ENCODE measurements around the gene SLC19A1.
"Not testable (repeated sequence)": the region's sequence is repeated elsewhere in the genome, so short reads cannot be mapped to it uniquely, and the experiment has no call there.

The SLC19A1 gene

GRCh38 chr21:45503226-45503625, 39.0 kb downstream of the SLC19A1 start:
- not testable (repeated sequence) for DNase-seq

- no peak for DNase-seq
Observed at GRCh38 chr21:45502600-45502999, 39.6 kb downstream of the SLC19A1 start.

GRCh38 chr21:45502006-45502345, 40.3 kb downstream of the SLC19A1 start:
- no peak for DNase-seq

- not testable (repeated sequence) for DNase-seq
Observed at GRCh38 chr21:45501081-45502005, 40.9 kb downstream of the SLC19A1 start.

GRCh38 chr21:45499970-45500577, 42.2 kb downstream of the SLC19A1 start:
- DNase-seq, result no peak

GRCh38 chr21:45499201-45499750, 43.0 kb downstream of the SLC19A1 start:
- no peak for DNase-seq

GRCh38 chr21:45498646-45499000, 43.6 kb downstream of the SLC19A1 start:
- no peak for DNase-seq

- no peak for DNase-seq
Observed at GRCh38 chr21:45497846-45498645, 44.2 kb downstream of the SLC19A1 start.

GRCh38 chr21:45496968-45497845, 45.0 kb downstream of the SLC19A1 start:
- DNase-seq, result no peak

- no peak for DNase-seq
Observed at GRCh38 chr21:45496151-45496967, 45.9 kb downstream of the SLC19A1 start.

GRCh38 chr21:45494851-45495680, 47.2 kb downstream of the SLC19A1 start:
- no peak for DNase-seq

GRCh38 chr21:45494135-45494850, 47.9 kb downstream of the SLC19A1 start:
- no peak for DNase-seq

GRCh38 chr21:45493401-45494001, 48.7 kb downstream of the SLC19A1 start:
- DNase-seq, result no peak

GRCh38 chr21:45492765-45493164, 49.5 kb downstream of the SLC19A1 start:
- no peak for DNase-seq

GRCh38 chr21:45491623-45492022, 50.6 kb downstream of the SLC19A1 start:
- DNase-seq, result no peak

- DNase-seq, result no peak
Observed at GRCh38 chr21:45491056-45491455, 51.2 kb downstream of the SLC19A1 start.

- DNase-seq, result no peak
Observed at GRCh38 chr21:45490049-45490731, 52.0 kb downstream of the SLC19A1 start.

- DNase-seq, result no peak
Observed at GRCh38 chr21:45489722-45489982, 52.6 kb downstream of the SLC19A1 start.
